HepG2 (cell line): Measurements from ENCODE around the gene HOXA7. TPM values are rescaled to one million over a fixed set of nuclear protein-coding genes. Genes with fewer than 3 reads are reported as not detected.

Experiments
- GZF1 ChIP-seq: sonication (generic); formaldehyde crosslinking; IDR thresholded peaks from 2 replicates; pipeline ENCODE4 v1.5.1; 2020; ENCODE audit warnings: mild to moderate bottlenecking, missing genetic modification reagents
- NONO ChIP-seq, 2 experiments: fragments of 450-650 bp in 1 of 2; sonication (generic) in 1 of 2; formaldehyde crosslinking in 1 of 2; IDR thresholded peaks in 1 of 2; conservative IDR thresholded peaks in 1 of 2; 2 replicates each; pipeline versions ENCODE4 v1.6.1 to v1.8.0; 2017 to 2022; ENCODE audit warnings: mild to moderate bottlenecking in 1 of 2, missing genetic modification reagents in 1 of 2, moderate library complexity in 1 of 2
- NR2F2 ChIP-seq: IDR thresholded peaks from 2 replicates; pipeline ENCODE4 v1.6.1; 2012; ENCODE audit warnings: low read depth, inconsistent platforms, borderline replicate concordance
- SPEN ChIP-seq: sonication (generic); formaldehyde crosslinking; IDR thresholded peaks from 2 replicates; pipeline ENCODE4 v1.5.1; 2020; ENCODE audit warnings: low read depth, mild to moderate bottlenecking, missing genetic modification reagents
- ZFP90 ChIP-seq: sonication (generic); formaldehyde crosslinking; IDR thresholded peaks from 2 replicates; pipeline ENCODE4 v1.8.0; 2022; ENCODE audit warnings: missing genetic modification reagents, mild to moderate bottlenecking, inconsistent platforms, borderline replicate concordance
- ZNF124 ChIP-seq: sonication (generic); formaldehyde crosslinking; IDR thresholded peaks from 2 replicates; pipeline ENCODE4 v1.4.0; 2020; ENCODE audit warnings: missing genetic modification reagents
- ZNF253 ChIP-seq: sonication (generic); formaldehyde crosslinking; IDR thresholded peaks from 2 replicates; pipeline ENCODE4 v1.8.0; 2022; ENCODE audit warnings: mild to moderate bottlenecking, missing genetic modification reagents, borderline replicate concordance
- polyA plus RNA-seq, 8 experiments: library from polyadenylated mRNA; depleted of rRNA in 3 of 8; stranded (reverse) in 7 of 8; unstranded in 1 of 8; fragments of >200 nt; fragmentation: Illumina TruSeq in 4 of 8; extraction: Trizol in 4 of 8; gene quantifications; 2 replicates each; pipeline versions ENCODE4 v1.2.1 to v1.2.3, GENCODE V29; 2011 to 2016; ENCODE audit warnings: low read depth in 4 of 8, missing spikeins in 1 of 8, mixed read lengths in 1 of 8; ENCODE audit not compliant: insufficient read depth in 1 of 8
- total RNA-seq, 5 experiments: library from RNA; depleted of rRNA; stranded (reverse); fragments of >200 nt; fragmentation: Illumina TruSeq; extraction: Trizol; gene quantifications; 2 replicates each; pipeline ENCODE4 v1.2.3, GENCODE V29; 2016; ENCODE audit warnings: low read depth in 1 of 5
- TF ChIP-seq, protein P1 (sequence below): sonication (generic); formaldehyde crosslinking; IDR thresholded peaks from 2 replicates; pipeline ENCODE4 v1.5.0; 2020; ENCODE audit warnings: missing genetic modification reagents
- TF ChIP-seq, protein P2 (sequence below): sonication (generic); formaldehyde crosslinking; IDR thresholded peaks from 2 replicates; pipeline ENCODE4 v1.5.0; 2020; ENCODE audit warnings: mild to moderate bottlenecking, missing genetic modification reagents
- TF ChIP-seq, protein P3 (sequence below): sonication (generic); formaldehyde crosslinking; IDR thresholded peaks from 2 replicates; pipeline ENCODE4 v1.4.0; 2020; ENCODE audit warnings: missing genetic modification reagents, borderline replicate concordance
- TF ChIP-seq, protein P4 (sequence below): sonication (generic); formaldehyde crosslinking; IDR thresholded peaks from 2 replicates; pipeline ENCODE4 v1.9.0; 2021; ENCODE audit warnings: missing genetic modification reagents, borderline replicate concordance
- TF ChIP-seq, protein P5 (sequence below): sonication (generic); formaldehyde crosslinking; IDR thresholded peaks from 2 replicates; pipeline ENCODE4 v1.5.0; 2020; ENCODE audit warnings: mild to moderate bottlenecking, missing genetic modification reagents, moderate library complexity

The HOXA7 gene
- total and polyA plus RNA-seq, 2 of the 13 experiments (the other 11 are each of a cell fraction or from before 2014, with no cell fraction given) = 0.05 TPM; not detected in 1

DNA sequence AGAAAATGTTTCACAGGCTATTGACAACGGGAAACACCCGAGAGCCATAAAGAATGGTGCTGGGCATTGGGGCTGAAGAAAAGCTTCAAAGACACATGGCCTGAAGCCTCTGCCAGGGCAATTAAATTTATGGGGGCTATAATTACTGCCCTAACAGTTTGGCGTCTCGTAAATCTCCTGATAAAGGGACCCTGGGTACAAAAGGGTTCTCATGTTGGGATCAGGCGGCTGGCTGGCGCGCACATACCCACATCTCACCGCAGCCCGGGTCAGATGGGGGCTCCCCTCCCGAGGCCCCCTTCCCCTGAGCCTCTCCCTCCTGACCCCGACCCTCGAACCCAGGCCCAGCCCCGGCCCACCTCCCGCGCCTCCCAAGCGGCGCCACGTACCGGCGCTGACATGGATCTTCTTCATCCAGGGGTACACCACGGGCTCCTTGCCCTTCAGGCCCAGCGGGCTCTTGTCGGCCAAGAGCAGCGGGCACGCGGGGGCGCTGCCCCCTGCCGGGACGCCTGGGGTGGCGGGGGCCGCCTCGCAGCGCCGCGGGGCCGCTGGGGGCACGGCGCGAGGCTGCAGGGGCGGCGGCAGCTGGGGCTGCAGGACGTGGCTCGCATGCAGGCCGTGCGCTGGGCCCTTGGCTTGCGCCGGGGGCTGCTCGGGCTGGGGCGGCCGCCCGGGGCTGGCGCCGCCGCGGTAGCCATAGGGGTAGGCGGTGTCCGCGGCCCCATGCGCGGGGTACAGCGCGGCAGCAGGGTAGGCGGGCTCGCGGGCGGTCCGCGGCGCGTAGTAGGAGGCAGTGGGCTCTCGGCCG, 26.5 kb downstream of the HOXA7 start (continued):
- TF ChIP-seq NONO (IDR thresholded peaks at IDR 0.05) (no peak), NONO (CRISPR knock-in tag; conservative IDR thresholded peaks at IDR 0.05) (0 out of 2 replicates have a peak, but pooled peaks have one; percentile 33), GZF1 (no peak), ZNF124 (CRISPR knock-in tag) (no peak), NR2F2 (0 out of 2 replicates have a peak, but pooled peaks have one; percentile 6), SPEN (CRISPR knock-in tag) (no peak), ZNF253 (CRISPR knock-in tag) (no peak), ZFP90 (CRISPR knock-in tag) (no peak)
- TF ChIP-seq, protein P1, sequence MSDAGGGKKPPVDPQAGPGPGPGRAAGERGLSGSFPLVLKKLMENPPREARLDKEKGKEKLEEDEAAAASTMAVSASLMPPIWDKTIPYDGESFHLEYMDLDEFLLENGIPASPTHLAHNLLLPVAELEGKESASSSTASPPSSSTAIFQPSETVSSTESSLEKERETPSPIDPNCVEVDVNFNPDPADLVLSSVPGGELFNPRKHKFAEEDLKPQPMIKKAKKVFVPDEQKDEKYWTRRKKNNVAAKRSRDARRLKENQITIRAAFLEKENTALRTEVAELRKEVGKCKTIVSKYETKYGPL (CRISPR knock-in tag) = no peak
- TF ChIP-seq, protein P2, sequence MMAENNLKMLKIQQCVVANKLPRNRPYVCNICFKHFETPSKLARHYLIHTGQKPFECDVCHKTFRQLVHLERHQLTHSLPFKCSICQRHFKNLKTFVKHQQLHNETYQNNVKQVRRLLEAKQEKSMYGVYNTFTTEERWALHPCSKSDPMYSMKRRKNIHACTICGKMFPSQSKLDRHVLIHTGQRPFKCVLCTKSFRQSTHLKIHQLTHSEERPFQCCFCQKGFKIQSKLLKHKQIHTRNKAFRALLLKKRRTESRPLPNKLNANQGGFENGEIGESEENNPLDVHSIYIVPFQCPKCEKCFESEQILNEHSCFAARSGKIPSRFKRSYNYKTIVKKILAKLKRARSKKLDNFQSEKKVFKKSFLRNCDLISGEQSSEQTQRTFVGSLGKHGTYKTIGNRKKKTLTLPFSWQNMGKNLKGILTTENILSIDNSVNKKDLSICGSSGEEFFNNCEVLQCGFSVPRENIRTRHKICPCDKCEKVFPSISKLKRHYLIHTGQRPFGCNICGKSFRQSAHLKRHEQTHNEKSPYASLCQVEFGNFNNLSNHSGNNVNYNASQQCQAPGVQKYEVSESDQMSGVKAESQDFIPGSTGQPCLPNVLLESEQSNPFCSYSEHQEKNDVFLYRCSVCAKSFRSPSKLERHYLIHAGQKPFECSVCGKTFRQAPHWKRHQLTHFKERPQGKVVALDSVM = no peak
- TF ChIP-seq, protein P3, sequence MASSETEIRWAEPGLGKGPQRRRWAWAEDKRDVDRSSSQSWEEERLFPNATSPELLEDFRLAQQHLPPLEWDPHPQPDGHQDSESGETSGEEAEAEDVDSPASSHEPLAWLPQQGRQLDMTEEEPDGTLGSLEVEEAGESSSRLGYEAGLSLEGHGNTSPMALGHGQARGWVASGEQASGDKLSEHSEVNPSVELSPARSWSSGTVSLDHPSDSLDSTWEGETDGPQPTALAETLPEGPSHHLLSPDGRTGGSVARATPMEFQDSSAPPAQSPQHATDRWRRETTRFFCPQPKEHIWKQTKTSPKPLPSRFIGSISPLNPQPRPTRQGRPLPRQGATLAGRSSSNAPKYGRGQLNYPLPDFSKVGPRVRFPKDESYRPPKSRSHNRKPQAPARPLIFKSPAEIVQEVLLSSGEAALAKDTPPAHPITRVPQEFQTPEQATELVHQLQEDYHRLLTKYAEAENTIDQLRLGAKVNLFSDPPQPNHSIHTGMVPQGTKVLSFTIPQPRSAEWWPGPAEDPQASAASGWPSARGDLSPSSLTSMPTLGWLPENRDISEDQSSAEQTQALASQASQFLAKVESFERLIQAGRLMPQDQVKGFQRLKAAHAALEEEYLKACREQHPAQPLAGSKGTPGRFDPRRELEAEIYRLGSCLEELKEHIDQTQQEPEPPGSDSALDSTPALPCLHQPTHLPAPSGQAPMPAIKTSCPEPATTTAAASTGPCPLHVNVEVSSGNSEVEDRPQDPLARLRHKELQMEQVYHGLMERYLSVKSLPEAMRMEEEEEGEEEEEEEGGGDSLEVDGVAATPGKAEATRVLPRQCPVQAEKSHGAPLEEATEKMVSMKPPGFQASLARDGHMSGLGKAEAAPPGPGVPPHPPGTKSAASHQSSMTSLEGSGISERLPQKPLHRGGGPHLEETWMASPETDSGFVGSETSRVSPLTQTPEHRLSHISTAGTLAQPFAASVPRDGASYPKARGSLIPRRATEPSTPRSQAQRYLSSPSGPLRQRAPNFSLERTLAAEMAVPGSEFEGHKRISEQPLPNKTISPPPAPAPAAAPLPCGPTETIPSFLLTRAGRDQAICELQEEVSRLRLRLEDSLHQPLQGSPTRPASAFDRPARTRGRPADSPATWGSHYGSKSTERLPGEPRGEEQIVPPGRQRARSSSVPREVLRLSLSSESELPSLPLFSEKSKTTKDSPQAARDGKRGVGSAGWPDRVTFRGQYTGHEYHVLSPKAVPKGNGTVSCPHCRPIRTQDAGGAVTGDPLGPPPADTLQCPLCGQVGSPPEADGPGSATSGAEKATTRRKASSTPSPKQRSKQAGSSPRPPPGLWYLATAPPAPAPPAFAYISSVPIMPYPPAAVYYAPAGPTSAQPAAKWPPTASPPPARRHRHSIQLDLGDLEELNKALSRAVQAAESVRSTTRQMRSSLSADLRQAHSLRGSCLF (CRISPR knock-in tag) = no peak
- TF ChIP-seq, protein P4, sequence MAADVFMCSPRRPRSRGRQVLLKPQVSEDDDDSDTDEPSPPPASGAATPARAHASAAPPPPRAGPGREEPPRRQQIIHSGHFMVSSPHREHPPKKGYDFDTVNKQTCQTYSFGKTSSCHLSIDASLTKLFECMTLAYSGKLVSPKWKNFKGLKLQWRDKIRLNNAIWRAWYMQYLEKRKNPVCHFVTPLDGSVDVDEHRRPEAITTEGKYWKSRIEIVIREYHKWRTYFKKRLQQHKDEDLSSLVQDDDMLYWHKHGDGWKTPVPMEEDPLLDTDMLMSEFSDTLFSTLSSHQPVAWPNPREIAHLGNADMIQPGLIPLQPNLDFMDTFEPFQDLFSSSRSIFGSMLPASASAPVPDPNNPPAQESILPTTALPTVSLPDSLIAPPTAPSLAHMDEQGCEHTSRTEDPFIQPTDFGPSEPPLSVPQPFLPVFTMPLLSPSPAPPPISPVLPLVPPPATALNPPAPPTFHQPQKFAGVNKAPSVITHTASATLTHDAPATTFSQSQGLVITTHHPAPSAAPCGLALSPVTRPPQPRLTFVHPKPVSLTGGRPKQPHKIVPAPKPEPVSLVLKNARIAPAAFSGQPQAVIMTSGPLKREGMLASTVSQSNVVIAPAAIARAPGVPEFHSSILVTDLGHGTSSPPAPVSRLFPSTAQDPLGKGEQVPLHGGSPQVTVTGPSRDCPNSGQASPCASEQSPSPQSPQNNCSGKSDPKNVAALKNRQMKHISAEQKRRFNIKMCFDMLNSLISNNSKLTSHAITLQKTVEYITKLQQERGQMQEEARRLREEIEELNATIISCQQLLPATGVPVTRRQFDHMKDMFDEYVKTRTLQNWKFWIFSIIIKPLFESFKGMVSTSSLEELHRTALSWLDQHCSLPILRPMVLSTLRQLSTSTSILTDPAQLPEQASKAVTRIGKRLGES (CRISPR knock-in tag) = no peak
- TF ChIP-seq, protein P5, sequence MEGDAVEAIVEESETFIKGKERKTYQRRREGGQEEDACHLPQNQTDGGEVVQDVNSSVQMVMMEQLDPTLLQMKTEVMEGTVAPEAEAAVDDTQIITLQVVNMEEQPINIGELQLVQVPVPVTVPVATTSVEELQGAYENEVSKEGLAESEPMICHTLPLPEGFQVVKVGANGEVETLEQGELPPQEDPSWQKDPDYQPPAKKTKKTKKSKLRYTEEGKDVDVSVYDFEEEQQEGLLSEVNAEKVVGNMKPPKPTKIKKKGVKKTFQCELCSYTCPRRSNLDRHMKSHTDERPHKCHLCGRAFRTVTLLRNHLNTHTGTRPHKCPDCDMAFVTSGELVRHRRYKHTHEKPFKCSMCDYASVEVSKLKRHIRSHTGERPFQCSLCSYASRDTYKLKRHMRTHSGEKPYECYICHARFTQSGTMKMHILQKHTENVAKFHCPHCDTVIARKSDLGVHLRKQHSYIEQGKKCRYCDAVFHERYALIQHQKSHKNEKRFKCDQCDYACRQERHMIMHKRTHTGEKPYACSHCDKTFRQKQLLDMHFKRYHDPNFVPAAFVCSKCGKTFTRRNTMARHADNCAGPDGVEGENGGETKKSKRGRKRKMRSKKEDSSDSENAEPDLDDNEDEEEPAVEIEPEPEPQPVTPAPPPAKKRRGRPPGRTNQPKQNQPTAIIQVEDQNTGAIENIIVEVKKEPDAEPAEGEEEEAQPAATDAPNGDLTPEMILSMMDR (CRISPR knock-in tag) = peak; percentile 68
